T-cell (primary cell): ENCODE results near the gene MCM7. TPM values are rescaled to one million over a fixed set of nuclear protein-coding genes. Genes with fewer than 3 reads are reported as not detected.
"Not testable (repeated sequence)": the region's sequence is repeated elsewhere in the genome, so short reads cannot be mapped to it uniquely, and the experiment has no call there.

Source experiments
- ATAC-seq, 4 experiments: fragments of 200-7000 bp in 3 of 4; fragments of 150-1000 bp in 1 of 4; cut with Tn5 transposase; replicated peaks in 1 of 4; 1 replicate in 3 of 4; 2 replicates in 1 of 4; pipeline ENCODE4 v1.10.0; 2021; ENCODE audit warnings: moderate library complexity in 3 of 4, mild to moderate bottlenecking in 2 of 4, moderate number of reproducible peaks in 1 of 4
- CTCF ChIA-PET, 2 donors: fragments of 300-600 bp; sonication (Branson Sonifier 250); formaldehyde crosslinking; loops; one replicate each; lab custom pipeline; 2022; ENCODE audit warnings: antibody characterized with exemption in 2 of 2; lab: Charles Lee
- POLR2A ChIA-PET, 2 donors: fragments of 300-600 bp; sonication (Branson Sonifier 250); formaldehyde crosslinking; loops; one replicate each; lab custom pipeline; 2022; ENCODE audit warnings: antibody characterized with exemption in 2 of 2; lab: Charles Lee
- DNase-seq, 35 experiments: peaks; one replicate each; pipeline versions ENCODE4 v3.0.0 to v3.0.0-alpha.2; 2013 to 2023
- H3K27ac ChIP-seq: one replicate; pipeline ENCODE4 v1.5.1; 2013; ENCODE audit warnings: low read length
- H3K27me3 ChIP-seq, 2 experiments: replicated peaks in 1 of 2; 1 replicate in 1 of 2; 2 replicates in 1 of 2; pipeline versions ENCODE4 v1.6.1 to v1.7.0; 2013; ENCODE audit warnings: low read length in 1 of 2, mixed read lengths in 1 of 2; ENCODE audit not compliant: control insufficient read depth in 2 of 2, insufficient read depth in 2 of 2; ENCODE audit errors: extremely low read depth in 1 of 2
- H3K36me3 ChIP-seq, 2 donors: 1 replicate in 1 of 2; 2 replicates in 1 of 2; pipeline versions ENCODE4 v1.6.1 to v1.7.0; 2013; ENCODE audit warnings: low read length in 1 of 2; ENCODE audit not compliant: control insufficient read depth in 2 of 2, insufficient read depth in 1 of 2; ENCODE audit errors: extremely low read depth in 1 of 2
- H3K4me1 ChIP-seq, 2 experiments: 1 replicate in 1 of 2; 2 replicates in 1 of 2; pipeline versions ENCODE4 v1.6.1 to v1.7.0; 2013; ENCODE audit warnings: low read length in 2 of 2, mixed read lengths in 1 of 2; ENCODE audit not compliant: insufficient read depth in 2 of 2, control insufficient read depth in 1 of 2; ENCODE audit errors: extremely low read depth in 1 of 2
- H3K4me3 ChIP-seq, 2 donors: 1 replicate in 1 of 2; 2 replicates in 1 of 2; pipeline versions ENCODE4 v1.5.1 to v1.7.0; 2013; ENCODE audit warnings: mild to moderate bottlenecking in 2 of 2, low read length in 1 of 2, moderate library complexity in 1 of 2; ENCODE audit not compliant: control insufficient read depth in 1 of 2; ENCODE audit errors: extremely low read depth in 1 of 2
- H3K9me3 ChIP-seq: 2 replicates; pipeline ENCODE4 v1.7.0; 2013
- H3K27ac Mint-ChIP-seq, 2 donors: one replicate each; pipeline ENCODE4 v1.8.0; 2020 to 2021; ENCODE audit warnings: mild to moderate bottlenecking in 2 of 2, mixed read lengths in 2 of 2
- H3K27me3 Mint-ChIP-seq, 2 donors: one replicate each; pipeline ENCODE4 v1.8.0; 2021 to 2022; ENCODE audit warnings: mixed read lengths in 2 of 2
- H3K36me3 Mint-ChIP-seq: one replicate; pipeline ENCODE4 v1.8.0; 2021; ENCODE audit warnings: mixed read lengths
- H3K4me1 Mint-ChIP-seq, 3 donors: one replicate each; pipeline ENCODE4 v1.8.0; 2020 to 2022; ENCODE audit warnings: mixed read lengths in 3 of 3, mild to moderate bottlenecking in 1 of 3
- H3K4me3 Mint-ChIP-seq, 3 donors: one replicate each; pipeline ENCODE4 v1.8.0; 2020 to 2022; ENCODE audit warnings: mild to moderate bottlenecking in 3 of 3, mixed read lengths in 3 of 3, moderate library complexity in 3 of 3
- H3K9me3 Mint-ChIP-seq, 3 donors: one replicate each; pipeline ENCODE4 v1.8.0; 2020 to 2022; ENCODE audit warnings: mixed read lengths in 3 of 3
- WGBS: methylation state at CpG from one replicate; pipeline ENCODE4 v1.1.5; 2013; ENCODE audit warnings: missing lambda C conversion rate; ENCODE audit not compliant: insufficient coverage; 5-methylcytosine and 5-hydroxymethylcytosine counted together
- total RNA-seq, 35 experiments: library from RNA in 6 of 35; stranded (reverse) in 6 of 35; fragments of 120-200 nt in 1 of 35; gene quantifications; one replicate each; pipeline versions ENCODE4 v1.2.1 to v1.2.4 and lab custom pipeline; 2013 to 2026

MCM7 gene
- total RNA-seq, 5 donors from 2014 or later (not counting 1 experiment from before 2014, with no cell fraction given), result 95.2 to 181 (median 164) TPM

DNA sequence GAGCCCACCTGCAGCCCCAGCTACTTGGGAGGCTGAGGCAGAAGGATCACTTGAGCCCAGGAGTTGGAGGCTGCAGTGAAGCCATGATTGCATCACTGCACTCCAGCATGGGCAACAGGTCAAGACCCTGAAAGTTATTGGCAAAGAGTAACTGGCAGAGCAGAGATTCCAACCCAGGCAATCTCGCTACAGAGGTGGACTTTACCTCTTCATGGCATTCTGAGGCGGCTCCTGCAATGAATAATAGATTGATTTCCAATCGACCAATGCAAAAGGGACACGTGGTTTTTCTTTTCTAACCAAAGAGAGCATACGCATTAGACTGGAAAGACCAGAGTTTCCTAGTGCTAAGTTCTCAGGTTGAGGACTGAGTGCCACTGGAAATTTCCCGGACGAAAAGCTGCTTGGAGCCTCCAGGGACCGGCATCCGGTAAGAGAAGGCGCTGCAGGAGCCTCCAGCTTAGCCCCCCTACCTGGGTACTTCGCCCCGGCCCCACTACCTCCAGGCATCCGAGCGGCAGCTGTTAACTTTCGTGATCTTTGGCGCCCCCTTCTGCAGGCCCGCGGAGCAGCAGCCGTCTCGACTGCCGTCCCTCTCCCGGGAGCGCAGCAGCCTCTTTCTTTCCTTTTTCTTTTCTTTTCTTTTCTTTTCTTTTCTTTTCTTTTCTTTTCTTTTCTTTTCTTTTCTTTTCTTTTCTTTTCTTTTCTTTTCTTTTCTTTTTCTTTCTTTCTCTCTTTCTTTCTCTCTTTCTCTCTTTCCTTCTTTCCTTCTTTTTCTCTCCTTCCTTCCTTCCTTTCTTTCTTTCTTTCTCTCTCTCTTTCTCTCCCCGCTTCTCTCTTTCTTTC, 29.6 kb upstream of the MCM7 start:
- H3K36me3 ChIP-seq, result no peaks in the 10 kb centered on the region
- ChIA-PET CTCF (interaction anchor here (0.6 to 1.2 kb wide), 12 partner anchors 10 to 1112 kb away, joined by 3 to 13 read pairs (median 3); no protein-coding TSS in a partner anchor), POLR2A (interaction anchor here (0.6 to 0.7 kb wide), 2 partner anchors 13 to 151 kb away, joined by 3 to 4 read pairs; no protein-coding TSS in a partner anchor)
- 14% methylated on average over 19 of the region's 24 CpGs for WGBS
- no peaks in the 10 kb centered on the region for H3K9me3 ChIP-seq
- Mint-ChIP-seq H3K27ac (peak overlapping the region in 1 of 2 donors; percentile 11), H3K9me3 (no peaks in the 10 kb centered on the region), H3K4me1 (peaks cover 24 to 36% (median 28%) of the 10 kb centered on the region in 3 donors), H3K36me3 (no peaks in the 10 kb centered on the region), H3K4me3 (peak overlapping the region in 1 of 3 donors; percentile 45), H3K27me3 (no peaks in the 10 kb centered on the region)
- H3K27me3 ChIP-seq, result no peaks in the 10 kb centered on the region
- peak overlapping the region in 1 of 2 donors; percentile 32 for H3K4me3 ChIP-seq
- DNase-seq (peak; percentile 45 to 90 (median 78)), ATAC-seq (peak in 1 of 4 experiments; percentile 20)
- H3K27ac ChIP-seq, result no peak overlapping the region
- H3K4me1 ChIP-seq, result peaks cover 7 to 37% of the 10 kb centered on the region in 2 experiments

DNA sequence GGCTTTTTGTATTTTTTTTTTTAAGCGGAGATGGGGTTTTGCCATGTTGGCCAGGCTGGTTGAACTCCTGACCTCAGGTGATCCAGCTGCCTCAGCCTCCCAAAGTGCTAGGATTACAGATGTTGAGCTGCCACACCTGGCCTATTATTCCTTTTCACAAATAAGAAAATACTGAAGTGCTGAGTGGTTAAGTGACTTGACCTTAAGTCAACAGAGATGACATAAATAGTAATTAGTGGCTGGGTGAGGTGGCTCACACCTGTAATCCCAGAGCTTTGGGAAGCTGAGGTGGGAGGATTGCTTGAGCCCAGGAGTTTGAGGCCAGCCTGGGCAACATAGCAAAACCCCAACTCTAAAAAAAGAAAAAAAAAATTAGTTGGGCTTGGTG, 29.0 kb upstream of the MCM7 start:
- POLR2A ChIA-PET, result interaction anchor here in 1 of 2 donors (0.6 kb wide), 1 partner anchor 14 kb away, joined by 3 read pairs; no protein-coding TSS in a partner anchor
- CTCF ChIA-PET, result interaction anchor here (0.6 to 1.2 kb wide), 8 partner anchors 10 to 136 kb away, joined by 3 to 13 read pairs (median 4); no protein-coding TSS in a partner anchor
- H3K27me3 Mint-ChIP-seq, H3K27me3 ChIP-seq, H3K9me3 ChIP-seq, H3K27ac Mint-ChIP-seq, ATAC-seq, H3K36me3 Mint-ChIP-seq, H3K4me3 ChIP-seq, DNase-seq, H3K9me3 Mint-ChIP-seq, H3K36me3 ChIP-seq, H3K27ac ChIP-seq: not testable (repeated sequence)
- H3K4me1 Mint-ChIP-seq, result peaks cover 30 to 43% (median 33%) of the 10 kb centered on the region in 3 donors
- WGBS, result no CpG with 5 or more reads among the region's 1 CpG
- peak overlapping the region in 1 of 3 donors; percentile 25 for H3K4me3 Mint-ChIP-seq
- peaks cover 7 to 44% of the 10 kb centered on the region in 2 experiments for H3K4me1 ChIP-seq

DNA sequence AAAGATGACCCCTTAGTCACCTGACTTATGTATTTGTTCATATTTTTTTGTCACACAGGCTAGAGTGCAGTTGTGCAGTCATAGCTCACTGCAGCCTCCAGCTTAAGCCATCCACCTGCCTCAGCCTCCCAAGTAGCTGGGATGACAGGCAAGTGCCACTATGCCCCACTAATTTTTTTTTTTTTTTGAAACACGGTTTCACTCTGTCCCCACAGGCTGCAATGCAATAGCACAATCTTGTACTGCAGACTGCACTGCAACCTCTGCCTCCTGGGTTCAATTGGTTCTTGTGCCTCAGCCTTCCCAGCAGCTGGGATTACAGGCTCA, 27.4 kb upstream of the MCM7 start:
- H3K36me3 ChIP-seq, result peaks cover 0 to 7% of the 10 kb centered on the region in 2 donors
- no CpG with 5 or more reads among the region's 1 CpG for WGBS
- no peaks in the 10 kb centered on the region for H3K27me3 ChIP-seq
- H3K27ac ChIP-seq, result no peak overlapping the region
- DNase-seq (no peak), ATAC-seq (no peak)
- ChIA-PET CTCF (interaction anchor here (0.6 to 1.3 kb wide), 6 partner anchors 20 to 352 kb away, joined by 3 to 5 read pairs (median 4); partner anchors contain the start of gene LAMTOR4 (in 1 of the 2)), POLR2A (interaction anchor here (0.6 kb wide), 2 partner anchors 11 to 363 kb away, joined by 3 to 7 read pairs; no protein-coding TSS in a partner anchor)
- Mint-ChIP-seq H3K36me3 (peaks cover 6% of the 10 kb centered on the region), H3K4me3 (peak overlapping the region; percentile 78 to 100 (median 98)), H3K9me3 (no peaks in the 10 kb centered on the region), H3K4me1 (peaks cover 42 to 51% (median 45%) of the 10 kb centered on the region in 3 donors), H3K27me3 (no peaks in the 10 kb centered on the region), H3K27ac (peak overlapping the region in 1 of 2 donors; percentile 77)
- no peak overlapping the region for H3K4me3 ChIP-seq
- no peaks in the 10 kb centered on the region for H3K9me3 ChIP-seq
- peaks cover 7 to 54% of the 10 kb centered on the region in 2 experiments for H3K4me1 ChIP-seq

DNA sequence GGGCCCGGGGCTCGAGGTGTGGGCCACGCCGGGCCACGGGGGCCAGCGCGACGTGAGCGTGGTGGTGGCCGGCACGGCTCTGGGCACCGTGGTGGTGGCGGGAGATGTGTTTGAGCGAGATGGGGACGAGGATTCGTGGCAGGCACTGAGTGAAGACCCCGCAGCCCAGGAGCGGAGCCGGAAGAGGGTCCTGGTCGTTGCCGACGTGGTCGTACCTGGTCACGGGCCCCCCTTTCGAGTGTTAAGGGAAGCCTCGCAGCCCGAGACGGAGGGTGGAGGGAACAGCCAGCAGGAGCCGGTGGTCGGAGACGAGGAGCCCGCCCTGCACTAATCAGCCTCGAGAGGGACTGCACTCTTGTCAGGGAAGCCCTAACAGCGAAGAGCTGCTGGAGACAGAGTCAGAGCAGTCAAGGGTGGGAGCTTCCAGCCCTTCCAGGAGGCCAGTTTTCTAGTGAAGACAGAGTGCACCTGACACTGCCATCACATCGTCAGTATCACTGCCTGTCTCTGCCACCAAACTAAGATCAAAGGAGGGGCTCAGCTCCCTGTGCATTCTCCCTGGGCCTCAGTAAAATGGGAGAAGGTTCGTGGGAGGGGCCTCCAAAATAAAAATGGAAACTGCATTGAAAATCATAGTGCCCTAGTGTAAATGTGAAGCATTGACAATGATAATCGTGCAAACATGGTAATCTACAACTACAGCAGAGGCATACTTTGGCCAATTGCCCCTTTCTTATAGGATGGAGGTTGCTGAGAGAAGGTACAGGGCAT, 26.9 kb upstream of the MCM7 start:
- Histone ChIP-seq H3K36me3 (peaks cover 0 to 7% of the 10 kb centered on the region in 2 donors), H3K27me3 (no peaks in the 10 kb centered on the region), H3K4me1 (peaks cover 7 to 54% of the 10 kb centered on the region in 2 experiments), H3K4me3 (peak overlapping the region; percentile 82 to 91), H3K27ac (peak overlapping the region; percentile 60), H3K9me3 (no peaks in the 10 kb centered on the region)
- WGBS, result 4% methylated on average over 34 of the region's 37 CpGs
- peak overlapping the region; percentile 77 to 82 for H3K27ac Mint-ChIP-seq
- CTCF ChIA-PET, result interaction anchor here (0.6 to 1.3 kb wide), 6 partner anchors 21 to 353 kb away, joined by 3 to 5 read pairs (median 4); partner anchors contain the start of gene LAMTOR4 (in 1 of the 2)
- peaks cover 6% of the 10 kb centered on the region for H3K36me3 Mint-ChIP-seq
- H3K4me1 Mint-ChIP-seq, result peaks cover 42 to 51% (median 45%) of the 10 kb centered on the region in 3 donors
- no peaks in the 10 kb centered on the region for H3K27me3 Mint-ChIP-seq
- peak in 17 of 35 experiments; percentile 1 to 41 (median 15) for DNase-seq
- no peaks in the 10 kb centered on the region for H3K9me3 Mint-ChIP-seq
- peak overlapping the region; percentile 78 to 100 (median 98) for H3K4me3 Mint-ChIP-seq
- POLR2A ChIA-PET, result interaction anchor here (0.6 kb wide), 2 partner anchors 11 to 363 kb away, joined by 3 to 7 read pairs; no protein-coding TSS in a partner anchor
- ATAC-seq, result no peak

DNA sequence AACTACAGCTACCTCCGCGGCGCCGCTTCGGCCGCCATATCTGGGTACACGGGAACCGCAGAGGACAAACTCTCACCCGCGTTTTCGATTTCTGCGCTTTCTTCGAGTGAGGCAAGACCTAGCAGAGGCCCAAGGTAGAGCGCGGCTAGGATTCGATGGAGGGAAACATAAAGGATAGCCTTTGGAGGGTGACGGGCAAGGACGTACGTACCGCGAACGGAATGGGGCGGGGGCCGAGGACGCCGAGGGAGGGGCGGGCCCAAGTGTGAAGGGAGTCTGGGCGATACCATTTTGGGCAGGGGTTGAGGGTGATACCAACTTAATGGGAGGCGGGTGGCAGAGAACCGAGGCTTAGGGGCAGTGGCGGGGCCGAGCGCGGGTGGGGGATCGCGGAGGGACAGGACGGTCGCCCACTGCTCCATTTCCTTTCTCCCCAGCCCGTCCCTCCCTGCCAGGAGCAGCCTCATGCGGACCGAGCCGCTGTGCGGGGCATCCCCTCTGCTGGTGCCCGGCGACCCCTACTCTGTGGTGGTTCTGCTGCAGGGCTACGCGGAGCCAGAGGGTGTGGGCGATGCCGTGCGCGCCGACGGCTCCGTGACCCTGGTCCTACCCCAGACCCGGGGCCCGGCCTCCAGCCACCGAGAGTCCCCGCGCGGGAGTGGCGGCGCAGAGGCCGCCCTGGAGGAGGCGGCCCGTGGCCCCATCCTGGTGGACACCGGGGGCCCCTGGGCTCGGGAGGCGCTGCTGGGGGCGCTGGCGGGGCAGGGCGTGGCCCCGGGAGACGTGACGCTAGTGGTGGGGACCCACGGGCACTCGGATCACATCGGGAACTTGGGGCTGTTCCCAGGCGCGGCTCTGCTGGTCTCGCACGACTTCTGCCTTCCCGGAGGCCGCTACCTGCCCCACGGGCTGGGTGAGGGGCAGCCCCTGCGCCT, 26.0 kb upstream of the MCM7 start, which contains the start of gene MBLAC1:
Gene MBLAC1 (plus strand): TSS at position 37 of the 935 bp plus-strand sequence. CDS start 429 bp downstream, at position 466.
- Histone ChIP-seq H3K9me3 (no peaks in the 10 kb centered on the region), H3K4me3 (peak within 1 kb of the TSS; percentile 82 to 91), H3K36me3 (peaks cover 0 to 11% of the 10 kb centered on the region in 2 donors), H3K27ac (peak within 1 kb of the TSS; percentile 97), H3K27me3 (no peaks in the 10 kb centered on the region), H3K4me1 (peaks cover 7 to 50% of the 10 kb centered on the region in 2 experiments)
- Mint-ChIP-seq H3K4me1 (peaks cover 41 to 45% (median 42%) of the 10 kb centered on the region in 3 donors), H3K36me3 (peaks cover 12% of the 10 kb centered on the region), H3K4me3 (peak within 1 kb of the TSS; percentile 98 to 100 (median 100)), H3K27ac (peak within 1 kb of the TSS; percentile 100), H3K9me3 (no peaks in the 10 kb centered on the region), H3K27me3 (no peaks in the 10 kb centered on the region)
- under 1% methylated on average over 77 of the region's 85 CpGs for WGBS
- ChIA-PET POLR2A (interaction anchor here (0.6 to 0.9 kb wide), 5 partner anchors 27 to 654 kb away, joined by 3 to 13 read pairs (median 3); partner anchors contain the start of gene GPC2 (in 1 of the 2)), CTCF (interaction anchor here in 1 of 2 donors (1.0 to 1.1 kb wide), 3 partner anchors 21 to 668 kb away, joined by 3 to 6 read pairs (median 4); partner anchors contain the start of gene LAMTOR4)
- DNase-seq (peak; percentile 80 to 96 (median 89)), ATAC-seq (peak; percentile 77 to 86 (median 80))
